ENCODE data around the gene EIF4G3.

DNA sequence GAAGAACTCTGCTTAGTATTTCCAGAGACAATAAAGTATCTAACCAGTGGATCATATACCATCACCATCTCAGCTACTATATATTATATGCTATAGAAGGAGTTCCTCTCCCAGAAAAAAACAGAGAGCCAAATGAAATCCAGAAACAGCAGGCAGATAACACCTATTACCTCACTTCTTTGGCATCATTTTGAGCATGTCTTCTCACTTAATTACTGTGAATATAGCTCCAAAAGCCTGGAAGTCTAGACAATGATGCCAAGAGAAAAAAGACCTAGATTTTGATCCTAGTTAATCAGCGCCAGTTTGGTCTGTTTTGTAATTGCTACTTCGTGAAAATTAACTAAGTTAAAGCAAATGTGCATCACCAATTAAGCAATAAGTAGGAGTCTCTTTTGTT, 131.3 kb downstream of the EIF4G3 start:
- TF ChIP-seq CTCF (IDR thresholded peaks at IDR 0.05), result no peak
- TF ChIP-seq EP300 (IDR thresholded peaks at IDR 0.05), result no peak
- TF ChIP-seq POLR2A (IDR thresholded peaks at IDR 0.05), result no peak

All from gastroesophageal sphincter (tissue), 3 donors.